ENCODE measurements around the gene CST6. TPM values are rescaled to one million over a fixed set of nuclear protein-coding genes. Genes with fewer than 3 reads are reported as not detected.
A peak's percentile ranks its signal among the peaks of the same experiment; 100 is the strongest.

Gene CST6
- polyA plus RNA-seq, 3 donors = 0.41 TPM; not detected in 2

GRCh38 chr11:66017321-66017720, 5.5 kb downstream of the CST6 start:
- 85% methylated on average over 3 of the region's 4 CpGs for WGBS (ENCODE audit: insufficient coverage)
- Histone ChIP-seq H3K27ac (ENCODE audit: low read depth in 1 of 2, low read length in 2 of 2) (no peak overlapping the region), H3K4me1 (ENCODE audit: control insufficient read depth in 1 of 2, insufficient read depth in 2 of 2, low read length in 2 of 2) (peaks cover 58 to 60% of the 10 kb centered on the region in 2 donors), H3K4me2 (replicated peaks; ENCODE audit: extremely low read depth, low read length, poor library complexity, severe bottlenecking) (no peak overlapping the region), H3K9me3 (replicated peaks in 1 of 2; ENCODE audit: control insufficient read depth in 1 of 2, insufficient read depth in 1 of 2, low read length in 2 of 2) (no peaks in the 10 kb centered on the region), H3K27me3 (ENCODE audit: control insufficient read depth in 2 of 2, insufficient read depth in 2 of 2, low read length in 2 of 2) (peaks cover 0 to under 1% of the 10 kb centered on the region in 2 donors), H3K9ac (ENCODE audit: insufficient read depth, low read length, poor library complexity, severe bottlenecking) (no peak overlapping the region), H3K4me3 (replicated peaks in 1 of 3; ENCODE audit: low read depth in 2 of 3, low read length in 3 of 3) (no peak overlapping the region), H2AFZ (ENCODE audit: insufficient read depth, low read depth, low read length, poor library complexity, severe bottlenecking) (no peak overlapping the region), H4K20me1 (ENCODE audit: insufficient read depth, low read length) (no peaks in the 10 kb centered on the region), H3K79me2 (ENCODE audit: insufficient read depth, low read length) (peaks cover 11% of the 10 kb centered on the region), H3K36me3 (replicated peaks in 1 of 2; ENCODE audit: control insufficient read depth in 1 of 2, insufficient read depth in 2 of 2, low read length in 2 of 2) (peaks cover 8 to 9% of the 10 kb centered on the region in 2 donors)
- Mint-ChIP-seq H3K36me3 (peaks cover 20 to 29% of the 10 kb centered on the region in 2 donors), H3K9me3 (peaks cover 0 to 2% (median 0%) of the 10 kb centered on the region in 7 donors), H3K4me3 (no peak overlapping the region), H3K27me3 (ENCODE audit: low read depth in 3 of 3) (peaks cover 4 to 6% (median 6%) of the 10 kb centered on the region in 3 donors), H3K27ac (no peak overlapping the region), H3K4me1 (peaks cover 55% of the 10 kb centered on the region)
- no peak for DNase-seq
- no peak for TF ChIP-seq CTCF (IDR thresholded peaks at IDR 0.05)
- intact Hi-C loops (cut with micrococcal nuclease) = no loop called here

- Histone ChIP-seq H3K4me1 (ENCODE audit: control insufficient read depth in 1 of 2, insufficient read depth in 2 of 2, low read length in 2 of 2) (peaks cover 35 to 36% of the 10 kb centered on the region in 2 donors), H3K27me3 (ENCODE audit: control insufficient read depth in 2 of 2, insufficient read depth in 2 of 2, low read length in 2 of 2) (peaks cover 0 to 4% of the 10 kb centered on the region in 2 donors), H3K79me2 (ENCODE audit: insufficient read depth, low read length) (peaks cover 11% of the 10 kb centered on the region), H3K9ac (ENCODE audit: insufficient read depth, low read length, poor library complexity, severe bottlenecking) (peak overlapping the region; percentile 69), H3K4me2 (replicated peaks; ENCODE audit: extremely low read depth, low read length, poor library complexity, severe bottlenecking) (peak overlapping the region; percentile 70), H3K9me3 (replicated peaks in 1 of 2; ENCODE audit: control insufficient read depth in 1 of 2, insufficient read depth in 1 of 2, low read length in 2 of 2) (no peaks in the 10 kb centered on the region), H2AFZ (ENCODE audit: insufficient read depth, low read depth, low read length, poor library complexity, severe bottlenecking) (peak overlapping the region; percentile 68), H4K20me1 (ENCODE audit: insufficient read depth, low read length) (no peaks in the 10 kb centered on the region), H3K36me3 (replicated peaks in 1 of 2; ENCODE audit: control insufficient read depth in 1 of 2, insufficient read depth in 2 of 2, low read length in 2 of 2) (peaks cover 8 to 9% of the 10 kb centered on the region in 2 donors), H3K4me3 (replicated peaks in 1 of 3; ENCODE audit: low read depth in 2 of 3, low read length in 3 of 3) (peak overlapping the region in 1 of 3 experiments; percentile 69), H3K27ac (ENCODE audit: low read depth in 1 of 2, low read length in 2 of 2) (peak overlapping the region; percentile 31 to 91)
- Mint-ChIP-seq H3K4me3 (peak overlapping the region; percentile 43 to 77), H3K4me1 (peaks cover 33% of the 10 kb centered on the region), H3K9me3 (peaks cover 0 to 2% (median 0%) of the 10 kb centered on the region in 7 donors), H3K36me3 (peaks cover 20 to 29% of the 10 kb centered on the region in 2 donors), H3K27ac (peak overlapping the region; percentile 77 to 96 (median 91)), H3K27me3 (ENCODE audit: low read depth in 3 of 3) (peaks cover 9 to 11% (median 10%) of the 10 kb centered on the region in 3 donors)
- DNase-seq = peak in 2 of 3 donors; percentile 6 to 24
- TF ChIP-seq CTCF (IDR thresholded peaks at IDR 0.05) = no peak
- intact Hi-C loops (cut with micrococcal nuclease) = loop anchor here in 1 of 2 donors (5.0 kb wide), 1 partner anchor 33 kb away; no protein-coding TSS in a partner anchor
- 91% methylated on average over 5 of the region's 8 CpGs for WGBS (ENCODE audit: insufficient coverage)
Observed at GRCh38 chr11:66020212-66020611, 8.4 kb downstream of the CST6 start.
